DND-41 (cell line): ENCODE results near the gene MEGF8.

Experiments used
- ATAC-seq: fragments of 200-7000 bp; cut with Tn5 transposase; 3 replicates; pipeline ENCODE4 v1.9.1; 2021; ENCODE audit warnings: low read depth; ENCODE audit not compliant: insufficient read depth
- DNase-seq: peaks from one replicate; pipeline ENCODE4 v3.0.0-alpha.2; 2020
- H2AFZ ChIP-seq: 2 replicates; pipeline ENCODE4 v1.6.0; 2012; ENCODE audit warnings: low read depth, low read length
- H3K27ac ChIP-seq: 2 replicates; pipeline ENCODE4 v1.5.1; 2012; ENCODE audit warnings: low read length, inconsistent platforms
- H3K27me3 ChIP-seq: fragments of 200-600 bp; sonication (generic); 2 replicates; pipeline ENCODE4 v1.6.0; 2012; ENCODE audit warnings: low read length, mild to moderate bottlenecking, inconsistent platforms; ENCODE audit not compliant: insufficient read depth, poor library complexity
- H3K36me3 ChIP-seq: 2 replicates; pipeline ENCODE4 v1.5.1; 2012; ENCODE audit warnings: low read length, inconsistent platforms; ENCODE audit not compliant: insufficient read depth
- H3K4me1 ChIP-seq: 2 replicates; pipeline ENCODE4 v1.5.1; 2012; ENCODE audit warnings: mild to moderate bottlenecking, low read length; ENCODE audit not compliant: insufficient read depth
- H3K4me2 ChIP-seq: 2 replicates; pipeline ENCODE4 v1.6.0; 2012; ENCODE audit warnings: mild to moderate bottlenecking, moderate library complexity, low read length, inconsistent platforms; ENCODE audit not compliant: insufficient read depth
- H3K4me3 ChIP-seq, 2 experiments: fragments of 200-600 bp in 1 of 2; shearing (Covaris generic) in 1 of 2; 2 replicates each; pipeline ENCODE4 v1.5.1; 2012 to 2016; ENCODE audit warnings: inconsistent platforms in 2 of 2, low read length in 2 of 2, mild to moderate bottlenecking in 2 of 2, low read depth in 1 of 2, moderate library complexity in 1 of 2
- H3K79me2 ChIP-seq: 2 replicates; pipeline ENCODE4 v1.6.0; 2012; ENCODE audit warnings: low read length, inconsistent platforms; ENCODE audit not compliant: insufficient read depth
- H3K9ac ChIP-seq: 2 replicates; pipeline ENCODE4 v1.6.0; 2012; ENCODE audit warnings: low read depth, mild to moderate bottlenecking, inconsistent platforms, low read length, moderate library complexity
- H3K9me3 ChIP-seq: 2 replicates; pipeline ENCODE4 v1.5.1; 2012; ENCODE audit warnings: low read length, moderate library complexity, mild to moderate bottlenecking, inconsistent platforms; ENCODE audit not compliant: insufficient read depth, severe bottlenecking
- H4K20me1 ChIP-seq: 2 replicates; pipeline ENCODE4 v1.6.0; 2012; ENCODE audit warnings: low read length; ENCODE audit not compliant: insufficient read depth
- EZH2 ChIP-seq: IDR thresholded peaks from 3 replicates; pipeline ENCODE4 v1.6.1; 2012; ENCODE audit warnings: borderline replicate concordance, low read depth, mild to moderate bottlenecking, moderate library complexity, low read length, inconsistent platforms; ENCODE audit not compliant: severe bottlenecking
- TF ChIP-seq, protein P1 (sequence below): IDR thresholded peaks from 2 replicates; pipeline ENCODE4 v1.5.1; 2012; ENCODE audit warnings: borderline replicate concordance, low read length, moderate library complexity, mild to moderate bottlenecking; ENCODE audit not compliant: poor library complexity, severe bottlenecking; ENCODE audit errors: extremely low read depth

Gene MEGF8

GRCh38 chr19:42285988-42286348 lies 39.5 kb upstream of the MEGF8 start:
- Histone ChIP-seq H3K27ac (peak overlapping the region; percentile 77), H3K9ac (peak overlapping the region; percentile 85; the same call in 1 of the 2 replicates), H3K4me3 (no peak overlapping the region), H3K4me1 (peaks cover 45% of the 10 kb centered on the region), H3K9me3 (no peaks in the 10 kb centered on the region), H3K4me2 (peak overlapping the region; percentile 36; the same call in 1 of the 2 replicates), H3K79me2 (peaks cover 34% of the 10 kb centered on the region), H4K20me1 (peaks cover 43% of the 10 kb centered on the region), H3K27me3 (no peaks in the 10 kb centered on the region), H2AFZ (no peak overlapping the region), H3K36me3 (peaks cover 50% of the 10 kb centered on the region)
- DNase-seq (no peak), ATAC-seq (no peak)
- TF ChIP-seq, protein P1, sequence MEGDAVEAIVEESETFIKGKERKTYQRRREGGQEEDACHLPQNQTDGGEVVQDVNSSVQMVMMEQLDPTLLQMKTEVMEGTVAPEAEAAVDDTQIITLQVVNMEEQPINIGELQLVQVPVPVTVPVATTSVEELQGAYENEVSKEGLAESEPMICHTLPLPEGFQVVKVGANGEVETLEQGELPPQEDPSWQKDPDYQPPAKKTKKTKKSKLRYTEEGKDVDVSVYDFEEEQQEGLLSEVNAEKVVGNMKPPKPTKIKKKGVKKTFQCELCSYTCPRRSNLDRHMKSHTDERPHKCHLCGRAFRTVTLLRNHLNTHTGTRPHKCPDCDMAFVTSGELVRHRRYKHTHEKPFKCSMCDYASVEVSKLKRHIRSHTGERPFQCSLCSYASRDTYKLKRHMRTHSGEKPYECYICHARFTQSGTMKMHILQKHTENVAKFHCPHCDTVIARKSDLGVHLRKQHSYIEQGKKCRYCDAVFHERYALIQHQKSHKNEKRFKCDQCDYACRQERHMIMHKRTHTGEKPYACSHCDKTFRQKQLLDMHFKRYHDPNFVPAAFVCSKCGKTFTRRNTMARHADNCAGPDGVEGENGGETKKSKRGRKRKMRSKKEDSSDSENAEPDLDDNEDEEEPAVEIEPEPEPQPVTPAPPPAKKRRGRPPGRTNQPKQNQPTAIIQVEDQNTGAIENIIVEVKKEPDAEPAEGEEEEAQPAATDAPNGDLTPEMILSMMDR: no peak
- TF ChIP-seq EZH2: no peak

GRCh38 chr19:42286349-42287016 lies 39.0 kb upstream of the MEGF8 start:
- Histone ChIP-seq H4K20me1 (peaks cover 48% of the 10 kb centered on the region), H3K27ac (peak overlapping the region; percentile 77; the same call in 1 of the 2 replicates), H2AFZ (no peak overlapping the region), H3K79me2 (peaks cover 30% of the 10 kb centered on the region), H3K9me3 (no peaks in the 10 kb centered on the region), H3K36me3 (peaks cover 55% of the 10 kb centered on the region), H3K4me3 (no peak overlapping the region), H3K4me1 (peaks cover 40% of the 10 kb centered on the region), H3K4me2 (peak overlapping the region; percentile 36; the same call in 1 of the 2 replicates), H3K9ac (peak overlapping the region; percentile 85; the same call in 1 of the 2 replicates), H3K27me3 (no peaks in the 10 kb centered on the region)
- no peak for ATAC-seq
- no peak for DNase-seq
- TF ChIP-seq EZH2: no peak
- TF ChIP-seq, protein P1: no peak

DNA sequence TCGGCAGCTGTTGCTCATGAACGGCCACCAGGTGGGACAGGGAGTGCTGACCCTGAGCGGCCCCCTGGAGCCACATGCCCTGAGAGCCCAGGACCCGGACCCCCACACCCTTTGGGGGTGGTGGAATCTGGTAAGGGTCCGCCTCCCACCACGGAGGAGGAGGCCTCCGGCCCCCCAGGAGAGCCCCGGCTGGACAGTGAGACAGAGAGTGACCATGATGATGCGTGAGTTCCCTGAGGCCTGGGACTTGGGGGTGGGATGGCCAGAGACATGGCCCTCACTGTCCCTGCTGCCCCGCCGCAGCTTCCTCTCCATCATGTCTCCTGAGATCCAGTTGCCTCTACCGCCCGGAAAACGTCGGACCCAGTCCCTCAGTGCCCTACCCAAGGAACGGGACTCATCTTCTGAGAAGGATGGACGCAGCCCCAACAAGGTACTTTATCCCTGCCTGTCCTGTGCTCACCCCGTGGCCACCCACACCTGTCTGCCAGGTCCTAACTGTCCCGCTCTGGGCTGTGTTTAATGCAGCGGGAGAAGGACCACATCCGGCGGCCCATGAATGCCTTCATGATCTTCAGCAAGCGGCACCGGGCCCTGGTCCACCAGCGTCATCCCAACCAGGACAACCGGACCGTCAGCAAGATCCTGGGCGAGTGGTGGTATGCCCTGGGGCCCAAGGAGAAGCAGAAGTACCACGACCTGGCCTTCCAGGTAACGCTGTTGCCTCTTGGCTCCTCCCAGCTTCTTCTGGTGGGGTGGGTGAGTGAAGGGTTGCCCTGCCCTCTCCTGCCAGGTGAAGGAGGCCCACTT lies 38.2 kb upstream of the MEGF8 start:
- no peaks in the 10 kb centered on the region for H3K27me3 ChIP-seq
- DNase-seq (no peak), ATAC-seq (no peak)
- H3K9ac ChIP-seq: no peak overlapping the region
- peaks cover 26% of the 10 kb centered on the region for H3K79me2 ChIP-seq
- H3K4me2 ChIP-seq: no peak overlapping the region
- H4K20me1 ChIP-seq: peaks cover 52% of the 10 kb centered on the region
- H3K4me1 ChIP-seq: peaks cover 32% of the 10 kb centered on the region
- H3K9me3 ChIP-seq: no peaks in the 10 kb centered on the region
- H3K36me3 ChIP-seq: peaks cover 63% of the 10 kb centered on the region
- no peak overlapping the region for H3K27ac ChIP-seq
- no peak overlapping the region for H2AFZ ChIP-seq
- TF ChIP-seq, protein P1: no peak
- TF ChIP-seq EZH2: no peak
- H3K4me3 ChIP-seq: no peak overlapping the region
